NCI-H1930 (cell line): ENCODE results near the gene PELI2.

Source experiments
- DNase-seq, 2 experiments: peaks; one replicate each; lab custom pipeline; 2025; lab: John Stamatoyannopoulos, UW

PELI2 gene

GRCh38 chr14:56119201-56119981 lies 1.2 kb downstream of the PELI2 start:
- no peak for DNase-seq

- no peak for DNase-seq
Measured at GRCh38 chr14:56120091-56120691, 2.0 kb downstream of the PELI2 start.

- DNase-seq: no peak
Measured at GRCh38 chr14:56121816-56122215, 3.6 kb downstream of the PELI2 start.

GRCh38 chr14:56122301-56122700 lies 4.1 kb downstream of the PELI2 start:
- no peak for DNase-seq

DNA sequence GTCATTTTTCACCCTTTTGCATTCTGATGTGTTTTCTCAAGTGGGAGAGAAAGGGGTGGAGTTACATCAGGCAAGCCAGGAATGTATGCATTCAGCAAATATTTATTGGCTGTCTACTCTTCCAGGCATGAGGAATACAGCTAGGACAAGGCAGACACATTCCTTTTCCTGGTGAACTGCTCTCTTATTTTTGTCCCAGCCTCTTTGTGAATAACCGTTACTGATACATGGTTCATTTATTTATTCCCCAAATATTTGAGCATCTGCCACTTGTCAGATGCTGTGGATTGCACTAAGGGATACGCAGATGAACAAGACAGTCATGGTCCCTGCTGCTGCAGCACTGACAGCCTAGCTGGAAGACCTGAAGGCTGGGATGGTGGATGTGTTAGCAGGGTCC lies 6.1 kb downstream of the PELI2 start:
- DNase-seq: no peak

- no peak for DNase-seq
Measured at GRCh38 chr14:56125772-56126636, 7.8 kb downstream of the PELI2 start.

DNA sequence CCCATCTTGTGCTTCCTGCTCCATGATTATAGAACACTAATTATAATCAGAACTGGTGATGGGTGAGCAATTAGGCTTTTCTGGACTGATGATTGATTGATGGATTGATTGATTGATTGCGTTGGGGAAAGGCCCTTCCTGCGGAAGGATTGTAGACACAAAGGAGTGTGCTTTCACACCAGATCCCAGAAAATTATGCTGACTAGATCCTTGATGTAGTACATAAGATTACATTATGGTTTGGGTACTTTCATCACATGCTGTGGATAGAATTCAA lies 8.4 kb downstream of the PELI2 start:
- DNase-seq: no peak

DNA sequence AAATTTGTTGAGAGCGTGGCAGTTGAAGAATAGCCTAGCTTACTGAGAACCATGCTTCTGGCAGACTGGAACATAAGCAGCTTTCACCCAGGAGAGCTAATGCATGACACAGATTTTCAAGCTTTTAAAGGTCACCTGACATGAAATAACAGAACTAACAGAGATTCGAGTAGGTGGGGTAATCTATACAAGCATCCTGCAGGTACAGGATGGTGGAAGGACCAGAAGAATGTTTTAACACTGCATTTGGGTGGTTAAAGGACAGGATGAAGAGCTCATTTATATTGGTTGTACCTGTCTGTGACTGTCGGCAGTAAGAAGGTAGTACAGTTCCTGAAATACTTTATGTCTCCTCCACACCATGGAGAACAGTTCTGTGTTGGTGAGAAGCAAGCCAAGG lies 8.9 kb downstream of the PELI2 start:
- DNase-seq: no peak

DNA sequence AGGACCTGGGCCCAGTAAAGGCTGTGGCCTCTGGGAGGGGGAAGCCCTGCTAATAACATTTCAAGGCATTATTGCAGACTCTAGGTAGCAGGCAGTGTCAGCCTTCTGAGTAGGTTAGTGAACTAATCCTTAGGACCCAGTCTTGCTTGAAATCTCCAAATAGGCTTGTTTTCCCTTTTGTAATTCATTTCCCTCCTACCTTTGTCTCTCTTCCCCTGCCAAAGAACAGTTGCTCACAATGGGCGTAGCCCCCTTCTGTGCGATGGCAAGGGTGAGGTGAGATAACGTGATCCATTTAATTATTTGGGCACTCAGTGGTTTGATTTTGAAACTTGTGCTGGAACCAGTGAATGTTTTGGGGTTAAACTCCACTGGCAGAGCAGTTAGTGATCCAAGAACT lies 10.9 kb downstream of the PELI2 start:
- DNase-seq: no peak

DNA sequence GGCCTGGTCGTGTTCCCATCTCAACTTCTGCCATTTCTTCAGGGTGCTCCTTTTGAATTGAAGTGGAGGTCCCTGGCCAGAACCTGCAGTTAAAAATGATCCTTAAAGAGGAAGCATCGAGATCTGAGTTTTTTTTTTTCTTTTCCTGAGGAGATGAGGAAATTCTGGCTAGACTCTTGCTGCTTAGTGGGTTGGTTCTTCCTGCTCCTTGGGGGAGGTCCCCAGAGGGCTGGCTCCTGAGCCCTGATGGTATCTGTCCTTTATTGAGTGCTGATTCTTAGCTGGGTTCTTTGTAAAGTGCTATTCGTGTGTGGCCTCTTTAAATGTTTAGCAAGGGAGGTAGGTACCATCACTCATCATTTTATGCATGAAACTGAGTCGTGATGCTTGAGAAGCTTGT lies 11.7 kb downstream of the PELI2 start:
- no peak for DNase-seq

GRCh38 chr14:56131004-56131864 lies 13.0 kb downstream of the PELI2 start:
- no peak for DNase-seq

GRCh38 chr14:56131865-56132833 lies 13.9 kb downstream of the PELI2 start:
- DNase-seq: no peak

GRCh38 chr14:56133547-56133946 lies 15.3 kb downstream of the PELI2 start:
- no peak for DNase-seq

DNA sequence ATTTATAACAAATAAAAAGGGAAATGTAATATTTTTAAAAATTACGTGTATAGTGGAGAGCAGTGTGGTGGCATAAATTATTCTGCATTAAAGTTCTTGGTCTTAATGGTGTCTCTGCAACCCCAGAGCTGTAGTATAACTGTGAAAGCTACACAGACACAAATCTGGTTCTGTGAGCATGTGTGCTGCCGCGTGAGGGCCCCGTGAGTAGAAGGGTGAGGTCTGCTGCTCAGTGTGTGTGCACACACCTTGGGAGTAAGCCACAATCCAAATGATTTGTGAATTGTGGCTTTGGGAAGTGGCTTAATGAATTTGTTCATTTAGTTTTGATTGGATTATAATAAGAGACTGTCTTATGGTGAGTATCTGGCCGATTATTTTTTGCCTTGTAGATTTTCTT lies 16.8 kb downstream of the PELI2 start:
- no peak for DNase-seq

- no peak for DNase-seq
Measured at GRCh38 chr14:56135668-56136067, 17.5 kb downstream of the PELI2 start.

DNA sequence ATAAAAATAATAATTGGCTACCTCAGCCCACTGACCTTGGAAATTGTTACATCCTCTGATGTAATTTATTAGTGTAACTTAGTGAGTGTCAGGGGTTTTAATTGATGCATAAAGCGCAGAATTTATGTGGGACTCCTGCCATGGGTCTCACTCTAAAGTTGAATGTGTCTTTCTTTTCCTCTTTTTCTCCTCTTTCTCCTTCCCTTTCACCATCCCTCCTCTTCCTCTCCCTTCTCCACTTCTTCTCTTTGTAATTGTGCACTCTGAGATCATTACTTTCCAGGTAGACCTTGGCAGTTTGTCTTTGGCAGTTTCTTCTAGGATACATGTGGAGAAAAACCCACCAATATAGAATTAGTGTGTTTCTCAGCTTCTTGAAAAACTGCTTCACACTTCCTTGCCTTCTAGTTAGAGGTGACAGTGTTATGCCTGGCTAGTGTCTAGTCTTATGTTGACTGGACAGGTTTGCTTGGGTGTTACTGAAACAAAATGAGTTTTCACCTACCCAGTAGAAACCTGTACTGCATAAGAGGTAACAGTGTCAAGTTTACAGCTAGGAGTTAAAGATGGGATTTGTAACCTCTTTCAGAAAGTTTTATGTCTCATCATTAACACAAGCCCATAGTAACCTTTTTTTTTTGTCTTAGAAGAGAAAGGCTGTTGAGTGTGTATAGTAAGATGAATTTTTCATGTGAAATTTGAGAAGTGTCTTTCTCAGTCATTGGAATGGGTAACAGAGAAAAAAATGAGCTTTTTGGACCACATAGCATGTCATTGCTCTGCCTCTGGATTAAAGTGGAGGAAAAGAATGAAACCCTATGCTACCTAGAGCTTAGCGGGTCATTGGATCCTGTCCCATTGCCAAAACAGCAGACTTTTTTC lies 18.6 kb downstream of the PELI2 start:
- DNase-seq: no peak

DNA sequence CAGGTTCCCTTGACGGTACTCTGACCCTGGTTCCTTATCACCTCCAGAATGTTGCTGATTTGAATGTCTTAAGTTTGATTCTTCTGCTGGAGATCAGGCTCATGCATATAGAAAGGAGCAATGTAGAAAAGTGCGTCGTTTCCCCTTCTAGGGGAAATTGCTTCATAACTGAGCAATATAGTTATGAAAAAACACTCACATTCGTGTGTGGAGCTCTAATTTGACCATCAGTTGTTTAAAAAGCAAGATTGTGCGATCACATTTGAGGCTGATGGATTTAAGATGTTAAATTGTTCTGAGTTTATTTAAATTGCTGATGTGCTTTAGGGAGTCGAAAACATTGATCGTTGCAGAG lies 19.2 kb downstream of the PELI2 start:
- no peak for DNase-seq

- DNase-seq: no peak
Measured at GRCh38 chr14:56137849-56138248, 19.6 kb downstream of the PELI2 start.

DNA sequence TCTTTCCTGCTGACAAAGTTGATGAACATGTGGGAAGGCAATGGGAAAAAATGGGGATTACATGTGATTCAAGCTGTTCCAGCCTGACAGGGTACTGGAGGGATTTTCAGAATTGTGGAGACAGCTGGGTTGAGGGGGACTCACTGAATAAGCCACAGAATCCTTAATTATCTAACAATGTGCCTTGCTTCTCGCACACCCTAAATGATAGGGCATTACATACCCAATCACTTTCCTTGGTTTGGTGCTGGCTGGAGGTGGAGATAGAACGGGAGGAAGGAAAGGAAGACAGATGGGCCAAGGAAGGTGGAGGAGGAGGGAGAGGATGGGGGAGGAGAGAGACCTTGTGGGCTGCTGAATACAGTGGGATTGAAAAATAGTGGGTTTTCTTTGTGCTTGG lies 20.7 kb downstream of the PELI2 start:
- no peak for DNase-seq

DNA sequence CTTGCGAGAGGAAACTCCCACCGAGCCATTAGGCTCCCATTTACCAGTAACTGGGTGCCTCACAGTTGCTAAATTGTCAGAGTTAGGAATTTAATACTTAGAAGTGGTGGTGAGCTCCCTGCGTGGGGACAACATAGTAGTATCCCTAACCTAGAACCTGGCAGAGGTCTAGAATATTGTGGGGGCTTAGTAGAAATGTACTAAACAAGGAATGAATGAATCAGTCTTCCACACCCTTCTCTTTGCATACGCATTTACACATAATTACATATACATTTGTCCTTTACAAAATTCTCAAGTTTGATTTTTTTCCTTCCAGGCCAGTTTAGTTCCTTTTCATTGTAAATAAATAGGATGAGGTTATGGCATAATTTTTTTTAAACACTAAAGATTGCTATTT lies 24.1 kb downstream of the PELI2 start:
- DNase-seq: no peak
